CD4-positive, alpha-beta T cell (primary cell): Measurements from ENCODE around the gene ADAM19. TPM values are rescaled to one million over a fixed set of nuclear protein-coding genes. Genes with fewer than 3 reads are reported as not detected.

Experiments
- ATAC-seq: fragments of 200-7000 bp; cut with Tn5 transposase; one replicate; pipeline ENCODE4 v1.10.0; 2022; ENCODE audit warnings: mild to moderate bottlenecking; ENCODE audit not compliant: poor library complexity
- CTCF ChIA-PET: fragments of 350-600 bp; sonication (Branson Sonifier 250); formaldehyde crosslinking; loops from one replicate; lab custom pipeline; 2021; ENCODE audit warnings: antibody characterized with exemption, inconsistent platforms; lab: Charles Lee
- POLR2A ChIA-PET: fragments of 350-600 bp; sonication (Branson Sonifier 250); formaldehyde crosslinking; loops from one replicate; lab custom pipeline; 2021; ENCODE audit warnings: antibody characterized with exemption, inconsistent platforms; lab: Charles Lee
- DNase-seq, 14 experiments: peaks; one replicate each; pipeline ENCODE4 v3.0.0-alpha.2; 2013 to 2020; ENCODE audit warnings: mixed read lengths in 2 of 14
- H3K27ac ChIP-seq, 2 donors: one replicate each; pipeline versions ENCODE4 v1.5.1 to v1.7.0; 2013; ENCODE audit warnings: low read length in 2 of 2, low read depth in 1 of 2, mild to moderate bottlenecking in 1 of 2
- H3K27me3 ChIP-seq, 2 experiments: 1 replicate in 1 of 2; 2 replicates in 1 of 2; pipeline versions ENCODE4 v1.6.1 to v1.7.0; 2013; ENCODE audit warnings: low read length in 2 of 2, control low read depth in 1 of 2, mild to moderate bottlenecking in 1 of 2, moderate library complexity in 1 of 2; ENCODE audit not compliant: insufficient read depth in 2 of 2, control insufficient read depth in 1 of 2
- H3K36me3 ChIP-seq: one replicate; pipeline ENCODE4 v1.6.1; 2013; ENCODE audit warnings: low read length, control low read depth; ENCODE audit not compliant: insufficient read depth
- H3K4me1 ChIP-seq: one replicate; pipeline ENCODE4 v1.6.1; 2013; ENCODE audit warnings: low read length, control low read depth; ENCODE audit not compliant: insufficient read depth
- H3K4me3 ChIP-seq: one replicate; pipeline ENCODE4 v1.5.1; 2013; ENCODE audit warnings: mild to moderate bottlenecking, low read length, moderate library complexity
- H3K9me3 ChIP-seq, 2 experiments: 1 replicate in 1 of 2; 2 replicates in 1 of 2; pipeline versions ENCODE4 v1.6.1 to v1.7.0; 2013; ENCODE audit warnings: low read length in 2 of 2, mild to moderate bottlenecking in 2 of 2, control low read depth in 1 of 2, moderate library complexity in 1 of 2; ENCODE audit not compliant: control insufficient read depth in 1 of 2, insufficient read depth in 1 of 2
- H3K27ac Mint-ChIP-seq: one replicate; pipeline ENCODE4 v1.8.0; 2020; ENCODE audit warnings: mixed read lengths
- H3K27me3 Mint-ChIP-seq: one replicate; pipeline ENCODE4 v1.8.0; 2021; ENCODE audit warnings: mixed read lengths
- H3K36me3 Mint-ChIP-seq: one replicate; pipeline ENCODE4 v1.8.0; 2021; ENCODE audit warnings: low read depth, mixed read lengths
- H3K4me1 Mint-ChIP-seq: one replicate; pipeline ENCODE4 v1.8.0; 2021; ENCODE audit warnings: low read depth, mixed read lengths
- H3K4me3 Mint-ChIP-seq: one replicate; pipeline ENCODE4 v1.8.0; 2020; ENCODE audit warnings: mild to moderate bottlenecking, mixed read lengths
- H3K9me3 Mint-ChIP-seq: one replicate; pipeline ENCODE4 v1.8.0; 2020; ENCODE audit warnings: mixed read lengths
- intact Hi-C, 2 experiments: fragments of 100-400 bp; cut with DNase I in 1 of 2; cut with micrococcal nuclease in 1 of 2; formaldehyde crosslinking; loops; one replicate each; pipeline versions ENCODE4 v1.15.1 to v1.9.0; 2023 to 2025; cut with DNase I, micrococcal nuclease
- total RNA-seq, 174 experiments: library from RNA in 2 of 174; stranded (reverse) in 2 of 174; gene quantifications; one replicate each; pipeline ENCODE4 v1.2.3 and lab custom pipeline; 2021 to 2026
- TF ChIP-seq, protein P1 (sequence below): fragments of 200-600 bp; IDR thresholded peaks from one replicate; pipeline ENCODE4 v1.8.0; 2022; ENCODE audit warnings: antibody characterized with exemption, mild to moderate bottlenecking

Gene ADAM19
- total RNA-seq, 2 experiments from 2014 or later = 26.7 to 29.1 TPM

DNA sequence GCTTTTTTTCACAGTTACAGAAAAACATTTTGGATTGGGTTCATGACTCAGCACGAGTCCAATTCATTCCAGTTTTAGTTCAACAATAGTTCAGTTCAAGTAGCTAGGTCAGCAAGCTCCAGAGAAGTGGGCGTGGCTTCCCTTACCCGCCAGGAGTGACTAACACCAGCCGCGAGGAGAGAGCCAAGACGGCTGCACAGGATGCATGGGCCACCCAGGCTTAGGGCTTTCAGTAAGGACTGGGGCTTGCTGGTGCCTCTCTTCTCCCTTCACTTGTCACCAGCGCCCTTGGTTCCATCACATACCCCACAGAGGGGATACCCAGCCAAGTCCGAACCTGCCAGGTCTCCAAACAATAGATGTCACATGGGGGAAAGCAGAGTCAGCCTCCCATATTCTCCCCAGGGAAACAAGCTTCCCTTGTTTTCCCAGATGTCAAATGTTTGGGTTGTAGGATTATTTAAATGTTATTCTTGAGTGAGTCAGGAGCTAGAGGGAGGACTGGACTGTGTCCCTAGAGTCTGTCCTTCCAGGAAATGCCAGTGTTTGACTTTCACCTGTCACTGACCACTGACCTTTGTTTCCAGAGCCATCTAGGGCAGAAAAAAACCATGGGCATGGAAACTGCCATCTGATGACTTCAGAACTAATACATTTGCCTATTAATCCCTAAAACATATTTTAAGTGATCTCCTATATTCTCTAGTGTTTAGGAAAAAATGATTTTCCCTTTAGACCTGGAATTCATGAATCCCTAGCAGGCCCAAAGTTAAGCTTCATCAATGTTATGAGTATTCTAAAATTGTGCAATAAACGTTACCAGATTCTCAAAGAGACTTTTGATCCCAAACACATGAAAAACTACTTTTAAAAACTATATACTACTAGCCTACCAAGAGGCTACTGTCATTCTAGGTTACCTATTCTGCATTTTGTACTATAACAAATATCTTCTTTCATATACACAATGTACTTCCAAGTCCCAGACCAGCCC lies 63.6 kb downstream of the ADAM19 start:
- Histone ChIP-seq H3K9me3 (no peaks in the 10 kb centered on the region), H3K27ac (peak overlapping the region in 1 of 2 donors; percentile 16), H3K4me1 (peaks cover 6% of the 10 kb centered on the region), H3K36me3 (peaks cover 77% of the 10 kb centered on the region), H3K4me3 (no peak overlapping the region), H3K27me3 (no peaks in the 10 kb centered on the region)
- Mint-ChIP-seq H3K4me3 (no peak overlapping the region), H3K27ac (no peak overlapping the region), H3K36me3 (peaks cover 37% of the 10 kb centered on the region), H3K9me3 (no peaks in the 10 kb centered on the region), H3K4me1 (no peaks in the 10 kb centered on the region), H3K27me3 (no peaks in the 10 kb centered on the region)
- ChIA-PET POLR2A (no interaction called here), CTCF (no interaction called here)
- no peak for ATAC-seq
- DNase-seq = peak in 7 of 14 experiments; percentile 11 to 49 (median 33)
- intact Hi-C loops = no loop called here
- TF ChIP-seq, protein P1, sequence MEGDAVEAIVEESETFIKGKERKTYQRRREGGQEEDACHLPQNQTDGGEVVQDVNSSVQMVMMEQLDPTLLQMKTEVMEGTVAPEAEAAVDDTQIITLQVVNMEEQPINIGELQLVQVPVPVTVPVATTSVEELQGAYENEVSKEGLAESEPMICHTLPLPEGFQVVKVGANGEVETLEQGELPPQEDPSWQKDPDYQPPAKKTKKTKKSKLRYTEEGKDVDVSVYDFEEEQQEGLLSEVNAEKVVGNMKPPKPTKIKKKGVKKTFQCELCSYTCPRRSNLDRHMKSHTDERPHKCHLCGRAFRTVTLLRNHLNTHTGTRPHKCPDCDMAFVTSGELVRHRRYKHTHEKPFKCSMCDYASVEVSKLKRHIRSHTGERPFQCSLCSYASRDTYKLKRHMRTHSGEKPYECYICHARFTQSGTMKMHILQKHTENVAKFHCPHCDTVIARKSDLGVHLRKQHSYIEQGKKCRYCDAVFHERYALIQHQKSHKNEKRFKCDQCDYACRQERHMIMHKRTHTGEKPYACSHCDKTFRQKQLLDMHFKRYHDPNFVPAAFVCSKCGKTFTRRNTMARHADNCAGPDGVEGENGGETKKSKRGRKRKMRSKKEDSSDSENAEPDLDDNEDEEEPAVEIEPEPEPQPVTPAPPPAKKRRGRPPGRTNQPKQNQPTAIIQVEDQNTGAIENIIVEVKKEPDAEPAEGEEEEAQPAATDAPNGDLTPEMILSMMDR = no peak

DNA sequence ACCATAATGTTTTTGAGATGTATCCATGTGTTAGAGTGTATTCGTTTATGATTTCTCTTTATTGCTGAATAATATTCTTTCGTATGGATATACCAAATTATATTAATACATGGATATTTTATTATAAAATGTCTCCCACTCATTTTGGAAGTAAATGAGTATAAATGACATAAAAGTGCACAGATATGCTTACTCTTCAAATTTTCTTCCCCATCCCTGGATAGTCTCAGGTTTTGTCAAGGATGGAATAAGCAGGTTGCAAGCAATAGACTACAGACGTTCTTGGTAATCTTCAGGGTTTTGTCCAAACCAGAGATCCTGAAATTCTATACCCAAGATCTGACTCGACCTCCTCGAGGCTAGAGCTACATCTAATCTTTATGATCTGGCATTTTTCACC lies 64.9 kb downstream of the ADAM19 start:
- no peaks in the 10 kb centered on the region for H3K27me3 ChIP-seq
- H3K27ac ChIP-seq = no peak overlapping the region
- Mint-ChIP-seq H3K4me1 (peaks cover 8% of the 10 kb centered on the region), H3K4me3 (no peak overlapping the region), H3K27me3 (no peaks in the 10 kb centered on the region), H3K9me3 (no peaks in the 10 kb centered on the region), H3K27ac (no peak overlapping the region), H3K36me3 (peaks cover 47% of the 10 kb centered on the region)
- H3K9me3 ChIP-seq = no peaks in the 10 kb centered on the region
- peaks cover 81% of the 10 kb centered on the region for H3K36me3 ChIP-seq
- H3K4me3 ChIP-seq = no peak overlapping the region
- ChIA-PET POLR2A (no interaction called here), CTCF (no interaction called here)
- TF ChIP-seq, protein P1 = no peak
- ATAC-seq = no peak
- DNase-seq = no peak
- intact Hi-C loops = no loop called here
- peaks cover 9% of the 10 kb centered on the region for H3K4me1 ChIP-seq

DNA sequence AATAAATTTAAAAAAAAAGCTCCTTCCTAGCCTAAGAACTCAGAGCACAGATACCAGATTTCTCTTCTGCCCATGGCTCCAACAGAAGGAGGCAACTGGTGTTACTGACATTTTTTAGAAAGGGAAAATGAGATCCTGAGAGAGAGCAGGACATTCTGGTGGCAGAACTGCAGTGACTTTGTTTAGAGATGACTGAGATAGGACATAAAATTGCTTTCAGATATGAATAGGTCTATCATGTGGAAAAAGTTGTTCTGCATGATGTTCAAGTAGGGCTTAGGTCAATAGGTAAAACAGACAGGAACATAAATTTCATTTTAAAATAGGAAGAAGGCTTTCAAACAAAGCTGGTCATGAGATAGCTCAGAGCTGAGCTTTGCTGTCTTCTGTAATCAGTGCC lies 66.0 kb downstream of the ADAM19 start:
- ChIA-PET CTCF (no interaction called here), POLR2A (no interaction called here)
- Mint-ChIP-seq H3K27me3 (no peaks in the 10 kb centered on the region), H3K4me1 (peaks cover 8% of the 10 kb centered on the region), H3K27ac (peak overlapping the region; percentile 28), H3K4me3 (no peak overlapping the region), H3K36me3 (peaks cover 47% of the 10 kb centered on the region), H3K9me3 (no peaks in the 10 kb centered on the region)
- Histone ChIP-seq H3K27me3 (no peaks in the 10 kb centered on the region), H3K4me1 (peaks cover 12% of the 10 kb centered on the region), H3K9me3 (no peaks in the 10 kb centered on the region), H3K4me3 (no peak overlapping the region), H3K27ac (no peak overlapping the region), H3K36me3 (peaks cover 78% of the 10 kb centered on the region)
- ATAC-seq = no peak
- TF ChIP-seq, protein P1 = no peak
- no peak for DNase-seq
- intact Hi-C loops = no loop called here
